NT2/D1 (cell line): Measurements from ENCODE around the gene CD69.

ENCODE experiments used
- DNase-seq: peaks from one replicate; pipeline ENCODE4 v3.0.0-alpha.2; 2011; ENCODE audit warnings: low read depth, low spot score
- H3K27me3 ChIP-seq: 2 replicates; pipeline ENCODE4 v1.6.0; 2011; ENCODE audit warnings: mild to moderate bottlenecking; ENCODE audit not compliant: insufficient read length, insufficient read depth
- H3K36me3 ChIP-seq: 2 replicates; pipeline ENCODE4 v1.6.1; 2011; ENCODE audit warnings: mild to moderate bottlenecking, low read length, mixed read lengths; ENCODE audit not compliant: insufficient read depth, insufficient read length
- H3K4me1 ChIP-seq: 2 replicates; pipeline ENCODE4 v1.5.1; 2011; ENCODE audit not compliant: insufficient read depth, insufficient read length
- H3K4me3 ChIP-seq: 2 replicates; pipeline ENCODE4 v1.5.1; 2011; ENCODE audit warnings: low read depth; ENCODE audit not compliant: insufficient read length
- H3K9ac ChIP-seq: 2 replicates; pipeline ENCODE4 v1.6.0; 2011; ENCODE audit warnings: low read depth; ENCODE audit not compliant: insufficient read length
- H3K9me3 ChIP-seq: 2 replicates; pipeline ENCODE4 v1.5.1; 2011; ENCODE audit warnings: mild to moderate bottlenecking, low read length; ENCODE audit not compliant: insufficient read depth
- SUZ12 ChIP-seq: IDR thresholded peaks from 2 replicates; pipeline ENCODE4 v1.6.1; 2011; ENCODE audit not compliant: insufficient read length, insufficient read depth; ENCODE audit errors: extremely low read depth
- YY1 ChIP-seq: IDR thresholded peaks from 2 replicates; pipeline ENCODE4 v1.6.1; 2011; ENCODE audit not compliant: insufficient read length, insufficient read depth
- ZNF274 ChIP-seq: IDR thresholded peaks from 2 replicates; pipeline ENCODE4 v1.6.1; 2011; ENCODE audit warnings: mild to moderate bottlenecking, low read depth, low read length

Gene CD69

DNA sequence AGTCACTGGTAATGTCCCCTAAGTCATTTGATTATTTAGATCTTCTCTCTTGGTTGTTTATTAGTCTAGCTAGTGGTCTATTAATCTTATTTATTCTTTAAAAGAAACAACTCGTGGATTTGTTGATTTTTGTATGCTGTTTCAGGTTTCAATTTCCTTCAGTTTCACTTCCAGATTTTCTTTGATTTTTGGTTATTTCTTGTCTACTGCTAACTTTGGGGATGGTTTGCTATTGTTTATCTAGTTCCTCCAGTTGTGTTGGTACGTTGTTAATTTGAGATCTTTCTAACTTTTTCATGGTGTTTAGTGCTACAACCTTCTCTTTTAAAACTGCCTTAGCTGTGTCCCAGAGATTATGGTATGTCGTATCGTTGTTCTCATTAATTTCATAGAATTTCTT lies 18.5 kb upstream of the CD69 start:
- no peaks in the 10 kb centered on the region for H3K9me3 ChIP-seq
- H3K9ac ChIP-seq: no peak overlapping the region
- no peak for DNase-seq
- peaks cover 4% of the 10 kb centered on the region for H3K4me1 ChIP-seq
- H3K4me3 ChIP-seq: no peak overlapping the region
- H3K27me3 ChIP-seq: no peaks in the 10 kb centered on the region
- TF ChIP-seq ZNF274 (no peak), SUZ12 (no peak), YY1 (no peak)
- no peaks in the 10 kb centered on the region for H3K36me3 ChIP-seq

DNA sequence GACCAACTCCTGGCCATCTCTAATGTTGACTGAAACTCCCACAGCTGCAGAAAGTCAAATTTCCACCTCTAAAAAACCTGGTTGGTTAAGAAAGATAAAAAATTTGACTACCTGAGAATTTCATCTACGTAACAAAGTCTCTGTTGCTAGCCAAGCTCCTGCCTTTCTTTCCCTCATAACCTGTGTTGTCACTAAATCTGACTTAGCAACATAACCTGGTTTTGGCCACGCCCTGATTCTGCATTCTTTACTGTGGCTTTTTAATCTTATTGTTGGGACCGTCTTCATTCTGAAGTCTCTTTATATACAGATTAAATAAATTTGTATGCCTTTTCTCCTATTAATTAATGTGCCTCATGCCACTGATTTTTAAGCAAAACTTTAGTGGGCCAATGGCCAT lies 16.1 kb upstream of the CD69 start:
- Histone ChIP-seq H3K9me3 (no peaks in the 10 kb centered on the region), H3K4me3 (no peak overlapping the region), H3K9ac (no peak overlapping the region), H3K27me3 (no peaks in the 10 kb centered on the region), H3K4me1 (no peaks in the 10 kb centered on the region), H3K36me3 (no peaks in the 10 kb centered on the region)
- TF ChIP-seq YY1 (no peak), SUZ12 (no peak), ZNF274 (no peak)
- no peak for DNase-seq

DNA sequence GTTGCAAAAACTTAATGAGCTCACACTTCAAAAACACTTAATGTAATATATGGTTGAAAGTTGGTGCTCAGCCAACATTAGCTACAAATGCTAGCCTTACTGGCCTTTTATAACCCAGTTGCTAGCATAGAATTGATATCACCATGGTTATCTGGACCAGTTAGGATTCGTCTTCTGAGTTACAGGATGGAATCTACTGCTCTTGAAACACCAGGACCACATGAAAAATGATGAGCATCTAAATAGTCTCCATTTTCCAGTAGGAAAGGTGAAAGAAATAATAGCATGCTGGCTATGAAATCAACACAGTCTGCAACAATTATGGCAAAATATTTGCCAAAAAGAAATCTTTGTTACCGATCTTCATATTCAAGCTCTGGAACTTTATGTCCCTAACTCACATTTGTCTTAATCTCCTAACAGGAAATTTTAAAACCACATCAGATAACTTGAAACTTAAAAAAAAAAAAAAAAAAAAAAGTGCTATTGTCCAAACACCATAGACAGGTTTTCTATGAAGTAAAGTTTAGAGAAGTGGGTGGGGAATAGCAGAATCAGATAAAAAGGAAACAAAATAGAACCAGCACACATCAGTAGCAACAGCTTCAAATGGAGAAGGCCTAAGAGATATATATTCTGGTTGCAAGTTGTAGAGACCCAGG lies 12.6 kb upstream of the CD69 start:
- no peaks in the 10 kb centered on the region for H3K9me3 ChIP-seq
- H3K36me3 ChIP-seq: no peaks in the 10 kb centered on the region
- H3K4me1 ChIP-seq: no peaks in the 10 kb centered on the region
- no peaks in the 10 kb centered on the region for H3K27me3 ChIP-seq
- H3K9ac ChIP-seq: no peak overlapping the region
- DNase-seq: no peak
- no peak for TF ChIP-seq SUZ12
- no peak for TF ChIP-seq YY1
- no peak overlapping the region for H3K4me3 ChIP-seq

DNA sequence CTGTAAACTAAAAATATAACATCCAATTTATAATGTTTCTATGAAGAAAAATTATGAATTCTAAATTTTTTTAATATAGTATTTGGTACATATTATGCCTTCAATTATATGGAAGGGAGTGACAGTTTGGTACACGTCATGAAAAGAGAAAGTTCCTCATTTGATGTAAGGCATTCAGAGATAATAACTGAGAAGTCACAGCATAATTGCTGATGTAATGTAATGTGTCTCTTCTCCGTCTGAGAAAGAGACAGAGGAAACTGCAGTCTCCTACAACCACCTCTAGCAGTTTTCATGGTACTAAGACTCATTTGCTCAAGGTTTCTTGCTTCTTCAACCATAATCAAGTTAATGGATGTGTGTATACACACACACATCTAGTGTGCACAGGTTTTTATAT lies 2.3 kb upstream of the CD69 start:
- DNase-seq: no peak

DNA sequence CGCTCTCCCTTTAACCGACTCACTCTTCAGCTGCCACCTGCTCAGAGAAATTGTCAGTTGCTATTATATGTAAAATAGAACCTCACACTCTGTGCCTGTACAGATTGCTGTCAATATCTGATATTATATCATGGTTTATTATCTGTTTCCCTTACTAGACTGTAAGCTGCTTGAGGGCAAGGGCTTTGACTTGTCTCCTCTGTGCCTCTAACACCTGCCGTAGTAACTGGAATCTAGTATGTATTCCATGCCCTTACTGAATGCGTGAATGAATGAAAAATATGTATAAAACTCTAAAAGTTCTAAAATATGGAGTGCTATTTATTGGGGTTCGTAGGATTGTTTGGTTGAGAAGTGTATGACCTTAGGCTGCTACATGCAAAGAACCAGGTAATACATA lies 1.7 kb upstream of the CD69 start:
- TF ChIP-seq ZNF274 (no peak), SUZ12 (no peak), YY1 (no peak)
- Histone ChIP-seq H3K9me3 (no peaks in the 10 kb centered on the region), H3K27me3 (no peaks in the 10 kb centered on the region), H3K4me1 (no peaks in the 10 kb centered on the region), H3K4me3 (no peak overlapping the region), H3K9ac (no peak overlapping the region), H3K36me3 (no peaks in the 10 kb centered on the region)
- DNase-seq: no peak

More for the DNA sequence above, 2.3 kb upstream of the CD69 start:
- no peaks in the 10 kb centered on the region for H3K9me3 ChIP-seq
- no peak overlapping the region for H3K9ac ChIP-seq
- H3K36me3 ChIP-seq: no peaks in the 10 kb centered on the region
- H3K4me1 ChIP-seq: no peaks in the 10 kb centered on the region
- no peaks in the 10 kb centered on the region for H3K27me3 ChIP-seq
- no peak for TF ChIP-seq ZNF274
- no peak for TF ChIP-seq SUZ12
- H3K4me3 ChIP-seq: no peak overlapping the region

DNA sequence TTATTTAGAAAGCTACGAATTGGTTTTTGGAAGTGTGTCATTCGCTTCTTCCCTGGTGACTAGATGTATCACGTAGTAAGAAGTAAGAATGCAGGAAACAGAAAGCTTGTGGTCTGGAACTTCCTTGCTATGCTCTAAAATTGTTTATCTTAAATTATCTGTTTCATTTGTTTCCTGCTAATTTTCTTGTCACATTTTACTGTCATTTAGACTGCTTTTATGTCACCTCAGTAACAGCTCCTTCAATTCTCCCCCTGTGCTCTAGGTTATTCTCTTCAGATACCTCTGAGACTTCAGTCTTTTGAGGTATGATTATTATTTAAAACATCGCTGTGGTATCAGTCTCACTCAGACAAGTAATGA lies 699 bp upstream of the CD69 start:
- no peak overlapping the region for H3K4me3 ChIP-seq
- no peak overlapping the region for H3K9ac ChIP-seq
- H3K4me1 ChIP-seq: no peaks in the 10 kb centered on the region
- H3K27me3 ChIP-seq: no peaks in the 10 kb centered on the region
- no peaks in the 10 kb centered on the region for H3K36me3 ChIP-seq
- H3K9me3 ChIP-seq: no peaks in the 10 kb centered on the region
- TF ChIP-seq ZNF274: no peak
- no peak for TF ChIP-seq YY1
- TF ChIP-seq SUZ12: no peak
- no peak for DNase-seq

DNA sequence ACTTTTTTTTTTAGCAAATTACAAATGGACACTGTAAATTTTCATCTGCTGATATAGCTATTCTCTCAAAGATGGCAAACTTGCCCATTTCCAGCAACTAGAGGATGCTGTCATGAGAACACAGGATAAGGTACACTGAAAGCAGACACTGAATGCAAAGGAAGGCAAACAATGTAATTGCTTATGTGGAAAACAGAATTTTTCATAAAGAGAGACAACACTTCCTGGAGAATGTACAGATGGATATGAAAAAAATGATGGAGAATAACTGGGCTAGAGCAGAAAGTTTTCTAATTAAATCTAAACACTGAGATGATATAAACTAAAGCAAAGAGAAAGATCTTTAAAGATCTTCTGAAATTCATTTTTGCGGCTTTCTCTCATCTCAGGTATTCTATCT lies 581 bp downstream of the CD69 start:
- no peaks in the 10 kb centered on the region for H3K4me1 ChIP-seq
- H3K27me3 ChIP-seq: no peaks in the 10 kb centered on the region
- no peaks in the 10 kb centered on the region for H3K36me3 ChIP-seq
- DNase-seq: no peak
- no peak overlapping the region for H3K4me3 ChIP-seq
- no peak for TF ChIP-seq YY1
- H3K9me3 ChIP-seq: no peaks in the 10 kb centered on the region
- H3K9ac ChIP-seq: no peak overlapping the region

DNA sequence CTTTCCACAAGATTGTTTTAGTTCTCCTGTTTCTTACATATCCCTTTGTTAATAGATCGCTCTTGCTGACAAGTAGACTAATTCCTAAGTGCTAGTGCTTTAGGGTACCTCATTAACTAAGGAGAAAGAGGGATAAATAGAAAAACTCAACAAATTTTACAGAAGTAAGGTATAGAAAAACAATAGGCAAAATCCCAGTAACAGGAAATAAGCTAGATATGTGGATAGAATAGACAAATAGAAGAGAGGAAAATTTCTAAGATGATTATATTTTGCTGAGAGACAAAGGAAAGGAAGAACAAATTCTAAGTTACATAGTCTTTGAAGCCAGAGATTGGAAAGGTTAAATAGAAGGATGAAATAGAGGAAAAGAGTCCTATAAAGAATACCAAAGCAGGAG lies 1.0 kb downstream of the CD69 start:
- no peak for DNase-seq
- Histone ChIP-seq H3K9ac (no peak overlapping the region), H3K27me3 (no peaks in the 10 kb centered on the region), H3K4me1 (no peaks in the 10 kb centered on the region), H3K36me3 (no peaks in the 10 kb centered on the region), H3K9me3 (no peaks in the 10 kb centered on the region), H3K4me3 (no peak overlapping the region)
- no peak for TF ChIP-seq SUZ12
- TF ChIP-seq ZNF274: no peak
- no peak for TF ChIP-seq YY1
